Right atrium auricular region (tissue), 2 donors: Measurements from ENCODE around the gene GABBR2. TPM values are rescaled to one million over a fixed set of nuclear protein-coding genes. Genes with fewer than 3 reads are reported as not detected.
"Not testable (repeated sequence)": the region's sequence is repeated elsewhere in the genome, so short reads cannot be mapped to it uniquely, and the experiment has no call there.

ENCODE experiments used
- DNase-seq: peaks from one replicate; pipeline ENCODE4 v3.0.0-alpha.2; 2019; ENCODE audit warnings: low spot score
- H3K27ac ChIP-seq, 2 donors: fragments of 200-600 bp; sonication (generic); 1 replicate in 1 of 2; 2 replicates in 1 of 2; pipeline ENCODE4 v1.5.1; 2016 to 2019
- H3K27me3 ChIP-seq, 2 donors: fragments of 200-600 bp; sonication (generic); one replicate each; pipeline versions ENCODE4 v1.5.1 to v1.6.0; 2017 to 2019
- H3K36me3 ChIP-seq: fragments of 200-600 bp; sonication (generic); one replicate; pipeline ENCODE4 v1.5.1; 2016
- H3K4me1 ChIP-seq, 2 donors: fragments of 200-600 bp; sonication (generic); one replicate each; pipeline versions ENCODE4 v1.5.1 to v1.6.0; 2017 to 2019
- H3K4me3 ChIP-seq, 2 donors: fragments of 200-600 bp; sonication (generic); 1 replicate in 1 of 2; 2 replicates in 1 of 2; pipeline ENCODE4 v1.5.1; 2017 to 2019; ENCODE audit warnings: mild to moderate bottlenecking in 1 of 2, moderate library complexity in 1 of 2
- H3K9me3 ChIP-seq, 2 donors: fragments of 200-600 bp; sonication (generic); one replicate each; pipeline ENCODE4 v1.5.1; 2019
- total RNA-seq, 2 donors: library from RNA; depleted of rRNA; stranded (reverse); fragments of >200 nt; gene quantifications; one replicate each; pipeline ENCODE4 v1.1.0, GENCODE V29; 2016
- TF ChIP-seq, protein P1 (sequence below), 2 donors: fragments of 200-600 bp; sonication (generic); IDR thresholded peaks; one replicate each; pipeline ENCODE4 v1.5.1; 2019; ENCODE audit warnings: antibody characterized with exemption in 2 of 2

Gene GABBR2
- total RNA-seq, 2 donors from 2014 or later: 0.22 TPM; not detected in 1

DNA sequence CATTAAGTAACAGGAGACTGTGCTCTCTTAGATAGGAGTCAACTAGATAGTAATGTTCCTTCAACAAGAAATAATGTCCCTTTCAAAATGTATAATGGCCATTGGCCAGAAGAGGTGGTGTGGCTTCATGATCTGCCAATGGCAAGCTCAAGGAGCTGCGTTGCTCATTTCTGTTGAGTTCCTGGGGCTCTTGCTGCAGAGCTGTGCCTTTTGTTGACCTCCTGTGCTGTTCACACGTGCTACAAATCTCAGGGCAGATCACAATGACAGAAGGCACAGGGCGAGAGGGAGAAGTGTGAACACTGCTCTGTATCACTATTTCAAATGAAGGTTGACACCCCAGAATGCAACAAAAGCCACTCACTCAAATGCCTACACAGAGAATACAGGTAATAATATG, 437.3 kb downstream of the GABBR2 start:
- H3K4me1 ChIP-seq: no peaks in the 10 kb centered on the region
- no peaks in the 10 kb centered on the region for H3K36me3 ChIP-seq
- H3K4me3 ChIP-seq: no peak overlapping the region
- DNase-seq: no peak
- H3K27me3 ChIP-seq: no peaks in the 10 kb centered on the region
- TF ChIP-seq, protein P1, sequence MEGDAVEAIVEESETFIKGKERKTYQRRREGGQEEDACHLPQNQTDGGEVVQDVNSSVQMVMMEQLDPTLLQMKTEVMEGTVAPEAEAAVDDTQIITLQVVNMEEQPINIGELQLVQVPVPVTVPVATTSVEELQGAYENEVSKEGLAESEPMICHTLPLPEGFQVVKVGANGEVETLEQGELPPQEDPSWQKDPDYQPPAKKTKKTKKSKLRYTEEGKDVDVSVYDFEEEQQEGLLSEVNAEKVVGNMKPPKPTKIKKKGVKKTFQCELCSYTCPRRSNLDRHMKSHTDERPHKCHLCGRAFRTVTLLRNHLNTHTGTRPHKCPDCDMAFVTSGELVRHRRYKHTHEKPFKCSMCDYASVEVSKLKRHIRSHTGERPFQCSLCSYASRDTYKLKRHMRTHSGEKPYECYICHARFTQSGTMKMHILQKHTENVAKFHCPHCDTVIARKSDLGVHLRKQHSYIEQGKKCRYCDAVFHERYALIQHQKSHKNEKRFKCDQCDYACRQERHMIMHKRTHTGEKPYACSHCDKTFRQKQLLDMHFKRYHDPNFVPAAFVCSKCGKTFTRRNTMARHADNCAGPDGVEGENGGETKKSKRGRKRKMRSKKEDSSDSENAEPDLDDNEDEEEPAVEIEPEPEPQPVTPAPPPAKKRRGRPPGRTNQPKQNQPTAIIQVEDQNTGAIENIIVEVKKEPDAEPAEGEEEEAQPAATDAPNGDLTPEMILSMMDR (IDR thresholded peaks at IDR 0.05): no peak
- H3K27ac ChIP-seq: no peak overlapping the region
- H3K9me3 ChIP-seq: no peaks in the 10 kb centered on the region

DNA sequence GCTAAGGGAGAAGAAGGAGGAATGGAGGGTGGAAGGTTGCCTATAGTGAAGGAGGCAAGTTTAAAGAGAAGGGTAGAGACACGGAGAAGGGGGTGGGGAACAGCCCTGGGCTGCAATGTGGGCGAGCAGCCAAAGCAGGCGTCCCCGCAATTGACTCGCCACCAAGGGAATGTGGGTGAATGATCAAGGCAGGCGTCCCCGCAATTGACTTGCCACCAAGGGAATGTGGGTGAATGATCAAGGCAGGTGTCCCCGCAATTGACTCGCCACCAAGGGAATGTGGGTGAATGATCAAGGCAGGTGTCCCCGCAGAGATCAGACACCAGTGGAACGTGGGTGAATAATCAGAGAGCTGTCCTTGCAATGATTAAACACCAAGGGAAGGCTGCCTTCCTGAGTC, 438.5 kb downstream of the GABBR2 start:
- not testable (repeated sequence) for H3K4me1 ChIP-seq, H3K27me3 ChIP-seq, DNase-seq, H3K36me3 ChIP-seq, H3K4me3 ChIP-seq, H3K9me3 ChIP-seq, H3K27ac ChIP-seq

DNA sequence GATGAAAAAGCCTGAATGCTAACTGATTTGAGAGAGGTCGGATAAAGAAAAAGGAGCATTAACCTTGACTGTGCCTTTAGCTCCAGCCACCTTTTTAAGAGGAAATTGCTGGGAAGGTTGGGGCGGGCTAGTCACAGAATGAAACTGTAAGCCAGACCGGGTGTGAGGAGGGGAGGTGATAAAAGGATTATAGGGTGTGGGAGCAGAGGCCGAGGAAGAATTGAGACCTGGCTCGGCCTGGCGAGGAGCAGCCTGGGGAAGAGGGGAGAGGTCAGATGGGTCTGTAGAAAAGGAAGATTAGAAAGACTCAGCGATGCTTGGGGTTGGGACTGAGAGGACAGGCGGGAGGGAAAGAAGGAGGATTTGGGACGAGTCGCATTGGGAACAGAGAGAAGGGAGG, 439.1 kb downstream of the GABBR2 start:
- H3K4me1 ChIP-seq, H3K27ac ChIP-seq, H3K9me3 ChIP-seq, DNase-seq, H3K36me3 ChIP-seq, H3K27me3 ChIP-seq, H3K4me3 ChIP-seq: not testable (repeated sequence)

DNA sequence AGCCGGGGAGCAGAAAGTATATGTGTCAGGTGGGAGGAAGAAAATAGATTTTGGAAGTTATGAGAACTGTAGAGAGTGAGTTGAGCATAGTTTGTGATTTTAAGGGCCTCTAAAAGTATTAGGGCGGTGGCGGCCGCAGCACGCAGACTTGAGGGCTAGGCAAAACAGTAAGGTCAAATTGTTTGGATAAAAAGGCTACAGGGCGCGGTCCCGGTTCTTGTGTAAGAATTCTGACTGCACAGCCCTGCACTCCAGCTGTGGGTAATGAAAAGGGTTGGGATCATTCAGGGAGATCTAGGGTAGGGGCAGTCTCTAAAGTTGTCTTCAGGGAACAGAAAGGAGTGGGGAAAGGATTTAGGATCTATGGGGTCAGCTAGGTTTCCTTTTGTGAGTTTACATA, 441.2 kb downstream of the GABBR2 start:
- not testable (repeated sequence) for H3K9me3 ChIP-seq, H3K27me3 ChIP-seq, H3K36me3 ChIP-seq, H3K27ac ChIP-seq, H3K4me3 ChIP-seq, H3K4me1 ChIP-seq, DNase-seq

DNA sequence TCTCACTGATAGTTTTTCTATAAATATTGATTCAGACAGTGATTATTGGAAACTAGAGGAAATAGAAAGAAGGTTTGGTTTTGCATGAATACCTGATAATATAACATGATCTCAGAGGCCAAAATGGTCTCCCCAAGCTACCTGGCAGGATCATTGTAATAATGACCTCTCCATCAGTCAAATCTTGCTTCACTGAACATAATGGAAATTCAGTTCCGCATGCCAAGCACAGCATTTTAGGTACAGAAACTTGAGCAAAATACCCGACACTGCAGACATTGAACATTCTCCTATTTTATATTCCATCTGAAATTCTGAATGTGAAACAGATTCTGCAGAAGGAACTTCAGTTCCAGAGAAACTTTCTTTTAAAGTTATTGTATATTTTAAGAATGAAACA, 444.2 kb downstream of the GABBR2 start:
- Histone ChIP-seq H3K36me3 (no peaks in the 10 kb centered on the region), H3K9me3 (no peaks in the 10 kb centered on the region), H3K4me1 (no peaks in the 10 kb centered on the region), H3K27me3 (no peaks in the 10 kb centered on the region), H3K27ac (no peak overlapping the region), H3K4me3 (no peak overlapping the region)
- TF ChIP-seq, protein P1 (IDR thresholded peaks at IDR 0.05): no peak
- no peak for DNase-seq

DNA sequence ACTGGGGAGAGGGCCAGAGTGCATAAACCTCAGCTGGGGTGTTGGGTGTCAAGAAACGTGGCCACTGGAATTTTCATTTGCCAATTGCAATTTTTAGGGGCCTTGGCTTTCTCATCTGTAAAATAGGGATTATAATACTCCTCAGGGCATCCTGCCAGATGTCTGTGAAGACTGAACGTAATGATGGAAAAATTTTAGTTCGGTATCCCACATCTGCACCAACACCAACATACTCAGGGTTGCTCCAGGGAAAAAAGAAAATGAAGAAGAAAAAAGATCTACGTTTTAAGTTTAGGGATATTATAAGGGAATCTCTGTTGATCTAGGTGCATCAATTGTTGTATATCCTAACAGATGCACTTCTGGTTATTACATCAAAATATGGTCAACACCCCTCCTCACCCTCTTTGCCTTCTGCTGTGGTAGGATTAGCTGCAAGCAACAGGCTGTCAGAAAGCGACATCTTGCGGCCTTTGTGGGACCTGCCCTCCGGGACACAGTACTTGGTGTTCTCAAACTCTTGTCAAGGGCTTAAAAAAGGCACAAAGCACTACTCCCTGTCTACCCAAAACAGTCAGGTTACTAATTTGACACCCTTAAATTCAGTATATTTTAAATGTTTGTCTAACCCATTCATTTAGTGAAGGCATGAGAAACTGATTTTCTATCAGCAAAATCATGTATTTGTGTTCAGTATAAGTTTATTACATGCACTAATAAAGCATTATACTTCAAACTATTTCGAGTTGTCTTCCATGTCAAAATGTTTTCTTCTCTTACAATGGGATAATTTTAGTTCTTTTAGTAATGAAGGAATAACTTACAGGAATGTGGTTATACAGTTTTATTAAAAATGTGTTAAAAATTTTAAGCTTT, 445.0 kb downstream of the GABBR2 start:
- Histone ChIP-seq H3K27me3 (no peaks in the 10 kb centered on the region), H3K4me1 (no peaks in the 10 kb centered on the region), H3K9me3 (no peaks in the 10 kb centered on the region), H3K36me3 (no peaks in the 10 kb centered on the region), H3K27ac (no peak overlapping the region), H3K4me3 (no peak overlapping the region)
- DNase-seq: peak; percentile 82
- TF ChIP-seq, protein P1 (IDR thresholded peaks at IDR 0.05): peak; percentile 74 to 91

DNA sequence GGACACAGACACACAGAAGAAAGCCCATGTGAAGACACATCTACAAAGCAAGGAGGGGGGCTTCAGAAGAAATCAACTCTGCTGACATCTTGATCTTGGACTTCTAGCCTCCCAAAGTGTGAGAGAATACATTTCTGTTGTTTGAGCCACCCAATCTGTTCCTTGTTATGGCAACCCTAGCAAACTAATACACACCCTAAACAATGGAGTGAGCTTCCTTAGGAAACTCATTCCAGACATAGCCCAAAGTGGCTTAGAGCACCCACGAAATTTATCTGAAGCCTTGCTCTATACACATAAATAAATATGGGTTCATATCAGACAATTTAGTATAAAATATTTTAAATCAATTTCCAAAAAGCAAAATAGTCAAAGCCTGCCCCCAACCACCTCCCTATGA, 445.7 kb downstream of the GABBR2 start:
- Histone ChIP-seq H3K4me3 (no peak overlapping the region), H3K27me3 (no peaks in the 10 kb centered on the region), H3K36me3 (no peaks in the 10 kb centered on the region), H3K27ac (no peak overlapping the region), H3K9me3 (no peaks in the 10 kb centered on the region), H3K4me1 (no peaks in the 10 kb centered on the region)
- no peak for DNase-seq
- TF ChIP-seq, protein P1 (IDR thresholded peaks at IDR 0.05): no peak
